ENCODE results near the gene SNX10.

The SNX10 gene

DNA sequence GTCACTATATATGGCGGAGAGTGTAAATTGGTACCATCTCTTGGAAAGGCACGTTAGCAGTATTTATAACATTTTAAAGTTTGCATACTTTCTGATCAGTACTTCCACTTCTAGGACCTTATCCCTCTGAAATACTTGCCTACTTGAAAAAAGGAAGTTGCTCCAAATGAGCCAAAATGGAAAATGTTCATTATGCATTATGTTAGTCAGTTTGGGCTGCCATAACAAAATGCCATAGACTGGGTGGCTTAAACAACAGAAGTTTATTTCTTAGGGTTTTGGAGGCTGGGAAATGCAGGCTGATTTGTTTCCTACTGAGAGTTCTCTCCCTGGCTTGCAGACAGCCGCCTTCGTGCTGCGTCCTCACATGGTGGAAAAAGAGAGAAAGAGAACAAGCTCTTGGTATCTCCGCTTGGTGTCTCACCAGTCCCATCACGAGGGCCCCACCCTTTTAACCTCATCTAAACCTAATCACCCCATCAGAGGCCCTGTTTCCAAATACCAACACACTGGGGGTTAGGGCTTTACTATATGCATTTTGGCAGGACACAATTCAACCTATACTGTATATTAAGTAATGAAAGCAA lies 6.9 kb downstream of the SNX10 start:
- TF ChIP-seq, protein P1, sequence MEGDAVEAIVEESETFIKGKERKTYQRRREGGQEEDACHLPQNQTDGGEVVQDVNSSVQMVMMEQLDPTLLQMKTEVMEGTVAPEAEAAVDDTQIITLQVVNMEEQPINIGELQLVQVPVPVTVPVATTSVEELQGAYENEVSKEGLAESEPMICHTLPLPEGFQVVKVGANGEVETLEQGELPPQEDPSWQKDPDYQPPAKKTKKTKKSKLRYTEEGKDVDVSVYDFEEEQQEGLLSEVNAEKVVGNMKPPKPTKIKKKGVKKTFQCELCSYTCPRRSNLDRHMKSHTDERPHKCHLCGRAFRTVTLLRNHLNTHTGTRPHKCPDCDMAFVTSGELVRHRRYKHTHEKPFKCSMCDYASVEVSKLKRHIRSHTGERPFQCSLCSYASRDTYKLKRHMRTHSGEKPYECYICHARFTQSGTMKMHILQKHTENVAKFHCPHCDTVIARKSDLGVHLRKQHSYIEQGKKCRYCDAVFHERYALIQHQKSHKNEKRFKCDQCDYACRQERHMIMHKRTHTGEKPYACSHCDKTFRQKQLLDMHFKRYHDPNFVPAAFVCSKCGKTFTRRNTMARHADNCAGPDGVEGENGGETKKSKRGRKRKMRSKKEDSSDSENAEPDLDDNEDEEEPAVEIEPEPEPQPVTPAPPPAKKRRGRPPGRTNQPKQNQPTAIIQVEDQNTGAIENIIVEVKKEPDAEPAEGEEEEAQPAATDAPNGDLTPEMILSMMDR (IDR thresholded peaks at IDR 0.05; ENCODE audit: low read depth, low read length): no peak
- DNase-seq (ENCODE audit: extremely low read depth, low read depth): no peak

DNA sequence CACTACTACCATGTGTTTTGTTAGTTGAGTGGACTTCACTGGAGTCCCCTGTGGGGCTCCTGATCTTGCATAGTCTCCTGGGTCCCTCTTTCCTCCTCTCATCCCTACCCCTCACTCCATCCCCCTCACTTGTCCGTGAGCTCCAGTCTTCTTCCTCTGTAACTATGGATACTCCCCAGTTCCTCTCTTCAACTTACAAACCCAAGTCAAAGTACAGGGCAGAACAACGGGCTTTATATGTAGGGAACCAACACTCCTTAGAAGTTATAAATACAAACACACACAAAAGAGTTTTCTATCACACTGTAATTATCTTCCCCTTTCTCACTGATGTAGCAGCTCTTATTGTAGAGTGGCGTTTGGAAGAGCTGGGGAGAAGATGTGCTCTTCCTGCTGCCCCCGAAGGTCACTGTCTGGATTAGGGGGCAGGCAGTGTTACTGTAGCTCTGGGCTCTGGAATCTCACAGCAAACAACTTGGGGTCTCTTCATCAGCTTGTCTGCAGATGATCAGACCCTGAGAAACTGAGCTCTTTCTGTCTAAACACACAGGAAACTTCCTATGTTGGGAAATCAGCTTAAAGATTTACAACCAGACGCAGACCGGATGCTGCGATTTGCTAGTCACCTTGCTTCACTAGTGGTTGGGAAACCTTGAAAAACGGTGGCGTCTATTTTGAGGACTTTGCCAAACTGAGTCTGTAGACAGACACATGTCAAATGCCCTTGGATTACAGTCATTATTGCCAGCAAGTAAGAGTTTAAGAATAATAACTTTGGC lies 13.6 kb downstream of the SNX10 start:
- TF ChIP-seq, protein P1 (IDR thresholded peaks at IDR 0.05; ENCODE audit: low read depth, low read length): no peak
- no peak for DNase-seq (ENCODE audit: extremely low read depth, low read depth)

DNA sequence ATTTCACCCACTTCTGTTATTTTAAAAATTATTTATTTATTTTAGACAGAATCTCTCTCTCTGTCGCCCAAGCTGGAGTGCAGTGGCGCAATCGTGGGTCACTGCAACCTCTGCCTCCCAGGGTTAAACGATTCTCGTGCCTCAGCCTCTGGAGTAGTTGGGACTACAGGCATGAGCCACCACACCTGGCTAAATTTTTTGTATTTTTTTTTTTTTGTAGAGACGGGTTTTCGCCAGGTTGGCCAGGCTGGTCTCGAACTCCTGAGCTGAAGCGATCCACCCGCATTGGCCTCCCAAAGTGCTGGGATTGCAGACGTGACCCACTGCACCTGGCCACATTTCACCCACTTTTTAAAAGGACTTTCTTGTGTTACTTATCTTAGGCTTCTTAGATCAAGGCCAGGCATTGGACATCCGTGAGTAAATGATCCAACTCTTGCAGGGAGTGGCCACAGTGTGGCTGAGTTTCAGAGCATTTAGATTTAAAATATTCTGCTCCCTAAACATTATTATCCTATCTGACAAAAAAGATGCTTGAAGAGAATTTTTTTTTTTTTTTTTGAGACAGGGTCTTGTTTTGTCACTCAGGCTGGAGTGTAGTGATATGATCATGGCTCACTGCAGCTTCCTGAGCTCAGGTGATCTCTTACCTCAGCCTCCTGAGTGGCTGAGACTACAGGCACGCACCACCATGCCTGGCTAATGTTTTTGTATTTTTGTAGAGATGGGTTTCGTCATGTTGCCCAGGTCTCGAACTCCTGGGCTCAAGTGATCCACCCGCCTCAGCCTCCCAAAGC lies 14.4 kb downstream of the SNX10 start:
- TF ChIP-seq, protein P1 (IDR thresholded peaks at IDR 0.05; ENCODE audit: low read depth, low read length): no peak
- no peak for DNase-seq (ENCODE audit: extremely low read depth, low read depth)

DNA sequence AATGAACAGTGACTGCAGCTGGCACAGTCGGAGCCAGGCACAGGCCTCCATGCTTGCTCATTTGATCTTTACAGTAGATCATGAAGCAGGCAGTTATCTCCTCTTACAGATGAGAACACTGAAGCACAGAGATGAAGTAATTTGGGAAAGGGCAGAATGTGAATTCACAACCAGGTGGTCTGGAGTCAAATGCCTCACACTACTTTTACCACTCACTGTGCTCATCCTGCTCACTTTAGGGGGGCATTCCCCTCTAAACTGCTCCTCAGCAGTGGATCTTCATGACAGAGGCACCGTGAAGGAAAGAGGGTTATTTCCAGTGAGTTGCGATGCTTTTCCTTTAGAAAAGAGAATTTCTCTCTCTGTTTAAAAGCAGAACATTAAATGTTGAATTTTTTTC lies 15.1 kb downstream of the SNX10 start:
- TF ChIP-seq, protein P1 (IDR thresholded peaks at IDR 0.05; ENCODE audit: low read depth, low read length): no peak
- DNase-seq (ENCODE audit: extremely low read depth, low read depth): no peak

DNA sequence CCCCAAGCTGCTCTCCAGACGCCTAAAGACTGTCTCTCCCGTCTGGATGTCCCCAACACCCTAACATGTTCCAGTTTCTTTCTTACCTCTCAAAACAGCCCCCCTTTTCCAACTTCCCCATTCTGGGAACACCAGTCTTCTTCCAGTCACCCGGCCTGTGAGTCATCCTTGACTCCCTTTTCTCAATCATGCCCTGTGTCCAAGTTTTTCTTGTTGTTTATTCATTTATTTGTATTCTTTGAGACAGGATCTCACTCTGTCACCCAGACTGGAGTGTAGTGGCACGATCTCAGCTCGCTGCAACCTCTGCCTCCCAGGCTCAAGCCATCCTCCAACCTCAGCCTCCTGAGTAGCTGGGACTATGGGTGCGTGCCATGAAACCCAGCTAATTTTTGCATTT lies 15.6 kb downstream of the SNX10 start:
- no peak for DNase-seq (ENCODE audit: extremely low read depth, low read depth)
- TF ChIP-seq, protein P1 (IDR thresholded peaks at IDR 0.05; ENCODE audit: low read depth, low read length): no peak

DNA sequence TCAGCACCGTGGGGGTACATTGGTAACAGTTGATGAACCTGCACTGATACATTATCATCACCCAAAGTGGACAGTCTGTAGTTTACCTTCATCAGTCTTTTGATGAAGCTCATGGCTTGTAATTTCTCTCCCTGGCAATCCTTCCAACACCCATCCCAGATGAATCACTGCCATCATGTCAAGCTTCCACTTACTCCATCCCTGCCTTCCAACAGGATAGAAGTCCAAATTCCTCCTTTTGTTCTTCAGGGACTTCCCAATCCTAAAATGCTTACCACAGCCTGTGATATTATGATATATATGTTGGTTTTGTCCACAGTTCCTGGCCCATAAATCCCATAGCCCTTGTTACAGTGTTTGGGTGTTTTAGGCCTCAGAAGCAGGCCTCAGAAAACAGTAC lies 16.1 kb downstream of the SNX10 start:
- no peak for DNase-seq (ENCODE audit: extremely low read depth, low read depth)
- TF ChIP-seq, protein P1 (IDR thresholded peaks at IDR 0.05; ENCODE audit: low read depth, low read length): no peak

DNA sequence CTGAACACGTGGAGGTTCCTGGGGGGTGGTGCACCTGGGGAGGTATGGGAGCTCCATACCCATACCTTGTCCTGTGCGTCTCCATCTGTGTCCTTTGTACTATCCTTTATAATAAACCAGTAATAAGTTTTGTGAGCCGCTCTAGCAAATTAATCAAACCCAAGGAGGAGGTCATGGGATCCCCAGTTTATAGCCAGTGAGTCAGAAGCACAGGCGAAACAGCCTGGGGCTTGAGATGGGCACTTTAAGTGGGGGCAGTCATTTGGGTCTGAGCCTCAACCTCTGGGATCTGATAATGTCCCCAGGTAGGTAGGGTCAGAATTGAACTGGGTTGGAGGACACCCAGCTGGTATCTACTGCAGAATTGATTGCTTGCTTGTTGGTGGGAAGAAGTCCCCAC lies 16.9 kb downstream of the SNX10 start:
- TF ChIP-seq, protein P1 (IDR thresholded peaks at IDR 0.05; ENCODE audit: low read depth, low read length): no peak
- DNase-seq (ENCODE audit: extremely low read depth, low read depth): no peak

Measured in AG09319 (cell line).